Esophagus squamous epithelium (tissue), 5 donors: ENCODE results near the gene MT1F. TPM values are rescaled to one million over a fixed set of nuclear protein-coding genes. Genes with fewer than 3 reads are reported as not detected.

ENCODE experiments used
- DNase-seq: peaks from one replicate; lab custom pipeline; 2025; lab: John Stamatoyannopoulos, UW
- H3K27ac ChIP-seq, 4 donors: fragments of 200-600 bp; sonication (generic); one replicate each; pipeline ENCODE4 v1.5.1; 2016 to 2019; ENCODE audit warnings: mild to moderate bottlenecking in 1 of 4
- H3K27me3 ChIP-seq, 4 donors: fragments of 200-600 bp; sonication (generic); 1 replicate in 3 of 4; 2 replicates in 1 of 4; pipeline versions ENCODE4 v1.5.1 to v1.6.0; 2017 to 2021; ENCODE audit warnings: antibody characterized with exemption in 1 of 4
- H3K36me3 ChIP-seq, 3 donors: fragments of 200-600 bp; sonication (generic); one replicate each; pipeline ENCODE4 v1.5.1; 2016 to 2019
- H3K4me1 ChIP-seq, 3 donors: fragments of 200-600 bp; sonication (generic); one replicate each; pipeline ENCODE4 v1.5.1; 2017 to 2019
- H3K4me3 ChIP-seq, 4 donors: fragments of 200-600 bp; sonication (generic); 1 replicate in 3 of 4; 2 replicates in 1 of 4; pipeline ENCODE4 v1.5.1; 2016 to 2019; ENCODE audit warnings: mild to moderate bottlenecking in 2 of 4, moderate library complexity in 1 of 4
- H3K9me3 ChIP-seq, 3 donors: fragments of 200-600 bp; sonication (generic); one replicate each; pipeline ENCODE4 v1.5.1; 2016 to 2019
- CTCF ChIP-seq, 6 experiments: fragments of 450-650 bp in 4 of 6; fragments of 200-600 bp in 2 of 6; sonication (generic) in 2 of 6; IDR thresholded peaks; one replicate each; pipeline ENCODE4 v1.5.1; 2016 to 2019; ENCODE audit warnings: antibody characterized with exemption in 6 of 6, mild to moderate bottlenecking in 4 of 6, moderate library complexity in 4 of 6
- POLR2A ChIP-seq, 4 donors: fragments of 450-650 bp; IDR thresholded peaks; one replicate each; pipeline ENCODE4 v1.6.1; 2017; ENCODE audit warnings: antibody characterized with exemption in 4 of 4, mild to moderate bottlenecking in 4 of 4, moderate library complexity in 3 of 4
- WGBS, 2 donors: methylation state at CpG; one replicate each; pipeline ENCODE4 v1.1.5; 2018; 5-methylcytosine and 5-hydroxymethylcytosine counted together
- intact Hi-C: fragments of 100-400 bp; cut with DNase I; formaldehyde crosslinking; loops from one replicate; pipeline ENCODE4 v1.15.0; 2022
- total RNA-seq, 4 donors: library from RNA; depleted of rRNA; stranded (reverse); fragments of >200 nt; gene quantifications; one replicate each; pipeline ENCODE4 v1.1.0, GENCODE V29; 2016
- donor health status: DM: yes; HTN: yes; CAD: no.

The MT1F gene
- total RNA-seq, 4 donors from 2014 or later: 2.8 to 4.2 (median 2.9) TPM; not detected in 1

GRCh38 chr16:56675685-56676210 lies 18.0 kb downstream of the MT1F start:
- Histone ChIP-seq H3K27ac (no peak overlapping the region), H3K4me3 (peak overlapping the region in 3 of 4 donors; percentile 17 to 40 (median 18)), H3K9me3 (no peaks in the 10 kb centered on the region), H3K4me1 (peaks cover 0 to 41% (median 7%) of the 10 kb centered on the region in 3 donors), H3K27me3 (peaks cover 0 to 53% (median 0%) of the 10 kb centered on the region in 4 donors), H3K36me3 (no peaks in the 10 kb centered on the region)
- no peak for TF ChIP-seq CTCF (IDR thresholded peaks at IDR 0.05)
- TF ChIP-seq POLR2A (IDR thresholded peaks at IDR 0.05): no peak
- 31 to 34% methylated on average over 19 to 23 of the region's 32 CpGs for WGBS, 2 donors
- intact Hi-C loops: no loop called here
- no peak for DNase-seq

GRCh38 chr16:56677474-56677873 lies 19.7 kb downstream of the MT1F start:
- TF ChIP-seq CTCF (IDR thresholded peaks at IDR 0.05): no peak
- TF ChIP-seq POLR2A (IDR thresholded peaks at IDR 0.05): no peak
- Histone ChIP-seq H3K9me3 (no peaks in the 10 kb centered on the region), H3K36me3 (no peaks in the 10 kb centered on the region), H3K4me3 (no peak overlapping the region), H3K4me1 (peaks cover 6 to 53% (median 12%) of the 10 kb centered on the region in 3 donors), H3K27ac (no peak overlapping the region), H3K27me3 (peaks cover 0 to 36% (median 0%) of the 10 kb centered on the region in 4 donors)
- no peak for DNase-seq
- intact Hi-C loops: no loop called here
- WGBS, 2 donors: no CpG with 5 or more reads among the region's 3 CpGs

- TF ChIP-seq CTCF (IDR thresholded peaks at IDR 0.05): no peak
- TF ChIP-seq POLR2A (IDR thresholded peaks at IDR 0.05): no peak
- no peak for DNase-seq
- Histone ChIP-seq H3K9me3 (no peaks in the 10 kb centered on the region), H3K4me1 (peaks cover 12 to 70% (median 26%) of the 10 kb centered on the region in 3 donors), H3K36me3 (no peaks in the 10 kb centered on the region), H3K27me3 (peaks cover 0 to 28% (median 0%) of the 10 kb centered on the region in 4 donors), H3K27ac (no peak overlapping the region), H3K4me3 (no peak overlapping the region)
- 88 to 89% methylated on average over 2 to 3 of the region's 3 CpGs for WGBS, 2 donors
- intact Hi-C loops: no loop called here
Measured at GRCh38 chr16:56679078-56679730, 21.4 kb downstream of the MT1F start.

DNA sequence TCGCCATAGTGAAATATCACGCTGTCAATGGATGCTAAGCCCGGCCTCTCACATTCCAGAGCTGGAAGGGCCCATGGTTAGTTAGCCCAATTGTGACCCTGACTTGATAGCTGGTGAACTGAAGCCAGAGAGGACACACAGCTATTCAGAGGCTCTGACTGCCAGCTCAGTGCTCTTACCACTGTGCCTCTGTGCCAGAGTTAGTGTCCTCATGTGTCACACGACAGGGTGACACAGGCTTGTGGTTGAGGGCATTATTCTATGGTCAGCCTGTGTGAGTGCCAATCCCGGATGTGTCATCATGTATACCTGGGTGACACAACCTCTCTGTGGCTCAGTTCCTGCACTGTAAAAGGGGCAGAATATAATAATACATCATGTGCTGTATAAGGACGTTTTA lies 22.1 kb downstream of the MT1F start:
- WGBS, 2 donors: 68 to 72% methylated on average over 6 of the region's 6 CpGs
- intact Hi-C loops: no loop called here
- H3K27ac ChIP-seq: no peak overlapping the region

More for the DNA sequence above, 22.1 kb downstream of the MT1F start:
- TF ChIP-seq POLR2A (IDR thresholded peaks at IDR 0.05): no peak
- no peak for TF ChIP-seq CTCF (IDR thresholded peaks at IDR 0.05)
- H3K4me3 ChIP-seq: no peak overlapping the region
- H3K27me3 ChIP-seq: peaks cover 0 to 23% (median 0%) of the 10 kb centered on the region in 4 donors
- H3K9me3 ChIP-seq: no peaks in the 10 kb centered on the region
- no peak for DNase-seq
- H3K36me3 ChIP-seq: no peaks in the 10 kb centered on the region
- H3K4me1 ChIP-seq: peaks cover 18 to 76% (median 29%) of the 10 kb centered on the region in 3 donors
